Skin epidermis (tissue), 12 donors: ENCODE data around the gene CFAP70.
"Not testable (repeated sequence)": the region's sequence is repeated elsewhere in the genome, so short reads cannot be mapped to it uniquely, and the experiment has no call there.

Experiments used
- H3K27ac ChIP-seq, 21 experiments: fragments of 200-600 bp; sonication (generic) in 11 of 21; one replicate each; pipeline ENCODE4 v1.5.0; 2020; ENCODE audit warnings: mild to moderate bottlenecking in 3 of 21, inconsistent platforms in 2 of 21, moderate library complexity in 2 of 21
- H3K4me3 ChIP-seq, 7 experiments: fragments of 200-600 bp; sonication (generic) in 2 of 7; one replicate each; pipeline ENCODE4 v1.5.0; 2020; ENCODE audit warnings: inconsistent platforms in 2 of 7, mild to moderate bottlenecking in 2 of 7, moderate library complexity in 1 of 7

Gene CFAP70

DNA sequence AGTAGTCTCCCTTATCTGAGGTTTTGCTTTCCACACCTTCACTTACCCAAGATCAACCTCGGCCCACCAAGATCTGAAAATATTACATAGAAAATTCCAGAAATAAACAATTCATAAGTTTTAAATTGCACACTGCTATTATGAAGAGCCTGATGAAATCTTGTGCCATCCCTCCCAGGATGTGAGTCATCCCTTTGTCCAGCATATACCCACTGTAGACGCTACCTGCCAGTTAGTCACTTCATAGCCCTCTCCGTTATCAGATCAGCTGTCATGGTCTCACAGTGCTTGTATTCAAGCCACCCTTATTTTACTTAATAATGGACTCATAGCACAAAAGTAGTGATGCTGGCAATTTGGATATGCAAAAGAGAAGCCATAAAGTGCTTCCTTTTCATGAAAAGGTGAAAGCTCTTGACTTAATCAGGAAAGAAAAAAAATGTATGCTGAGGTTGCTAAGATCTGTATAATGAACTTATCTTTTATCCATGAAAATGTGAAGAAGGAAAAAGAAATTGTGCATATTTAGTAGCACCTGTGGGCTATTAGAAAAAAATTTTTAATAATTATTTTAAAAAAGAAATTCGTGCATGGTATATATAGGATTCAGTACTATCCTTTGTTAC is 96.4 kb downstream of the CFAP70 start:
- Histone ChIP-seq H3K4me3 (no peak overlapping the region), H3K27ac (no peak overlapping the region)

GRCh38 chr10:73261362-73261995 is 97.2 kb downstream of the CFAP70 start:
- Histone ChIP-seq H3K27ac (no peak overlapping the region), H3K4me3 (no peak overlapping the region)

DNA sequence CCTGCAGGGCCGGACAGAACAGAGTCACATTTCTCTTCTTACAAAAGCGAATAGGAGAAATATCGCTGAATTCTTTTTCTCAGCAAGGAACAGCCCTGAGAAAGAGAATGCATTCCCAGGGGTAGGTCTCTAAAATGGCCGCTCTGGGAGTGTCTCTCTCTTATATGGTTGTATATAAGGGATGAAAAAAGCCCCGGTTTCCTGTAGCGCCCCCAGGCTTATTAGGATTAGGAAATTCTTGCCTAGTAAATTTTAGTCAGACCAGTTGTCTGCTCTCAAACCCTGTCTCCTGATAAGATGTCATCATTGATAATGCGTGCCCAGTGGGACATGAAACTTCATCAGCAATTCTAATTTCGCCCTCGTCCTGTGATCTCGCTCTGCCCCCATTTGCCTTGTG is 100.1 kb downstream of the CFAP70 start:
- not testable (repeated sequence) for H3K27ac ChIP-seq, H3K4me3 ChIP-seq

DNA sequence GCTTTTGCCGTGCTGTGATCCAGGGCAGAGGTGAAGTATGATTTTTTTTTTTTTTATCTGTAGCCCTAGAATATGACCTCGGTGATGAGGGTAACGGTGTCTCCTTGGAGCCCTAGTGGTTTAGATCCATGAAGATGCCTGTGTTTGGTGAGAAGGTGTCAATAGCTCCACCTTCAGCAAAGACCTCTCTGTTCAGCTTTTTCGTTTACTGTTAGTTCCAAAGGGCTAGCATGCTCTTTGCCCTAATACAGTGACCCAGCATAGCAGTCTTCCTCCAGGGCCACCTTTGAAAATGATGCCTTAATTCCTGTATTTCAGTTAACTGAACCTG is 105.5 kb downstream of the CFAP70 start:
- H3K27ac ChIP-seq = peak overlapping the region; percentile 42 to 97 (median 92)
- H3K4me3 ChIP-seq = peak overlapping the region; percentile 58 to 89 (median 71)

DNA sequence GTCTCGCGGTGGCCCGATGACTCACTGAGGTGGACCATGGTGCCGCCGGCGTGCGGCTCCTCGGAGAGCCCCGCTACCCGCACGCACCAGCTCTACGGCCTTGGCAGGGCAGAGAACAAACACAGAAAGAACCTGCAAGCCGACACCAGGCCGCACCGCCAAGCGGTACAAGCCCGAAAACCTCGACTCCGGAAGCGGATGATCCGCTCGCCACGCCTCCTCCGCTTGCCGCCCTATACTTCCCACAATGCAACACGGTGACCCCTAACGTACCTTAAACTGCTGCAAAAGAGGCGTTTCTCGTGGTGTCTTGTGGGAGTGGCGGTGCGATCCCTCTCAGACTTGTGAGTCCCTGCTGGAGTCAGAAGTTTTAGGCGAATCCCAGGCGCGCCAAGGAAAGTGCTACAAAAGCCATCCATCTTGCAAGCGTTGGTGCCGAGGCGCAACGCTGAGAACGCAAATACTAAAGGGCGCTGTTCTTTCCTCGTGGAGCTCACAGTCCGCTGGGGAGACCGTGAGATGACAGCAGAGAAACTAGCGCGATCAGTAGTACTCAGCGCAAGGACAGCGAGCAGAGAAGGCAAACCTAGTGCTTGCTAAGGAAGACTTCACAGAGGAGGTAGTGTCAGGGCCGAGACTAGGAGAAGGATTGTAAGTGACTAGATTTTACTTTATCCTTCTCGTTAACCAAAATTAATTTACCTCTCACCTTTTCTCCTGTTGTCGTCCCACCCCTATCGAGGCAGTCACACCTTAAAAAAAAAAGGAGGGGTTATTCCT is 106.0 kb downstream of the CFAP70 start, which contains the start of gene MRPS16:
TSS of gene MRPS16 (minus strand) at position 200 of the 780 bp plus-strand sequence. CDS start at position 38, 162 bp downstream.
- H3K4me3 ChIP-seq = peak within 1 kb of the TSS; percentile 58 to 89 (median 71)
- H3K27ac ChIP-seq = peak within 1 kb of the TSS; percentile 51 to 97 (median 92)

GRCh38 chr10:73251683-73252444 is 106.8 kb downstream of the CFAP70 start:
- H3K27ac ChIP-seq = peak overlapping the region; percentile 51 to 97 (median 92)

GRCh38 chr10:73248259-73248724 is 110.4 kb downstream of the CFAP70 start:
- Histone ChIP-seq H3K4me3 (no peak overlapping the region), H3K27ac (peak overlapping the region in 8 of 21 experiments; percentile 71 to 92 (median 85))

More at GRCh38 chr10:73251683-73252444, 106.8 kb downstream of the CFAP70 start:
- H3K4me3 ChIP-seq = peak overlapping the region; percentile 58 to 89 (median 71)

DNA sequence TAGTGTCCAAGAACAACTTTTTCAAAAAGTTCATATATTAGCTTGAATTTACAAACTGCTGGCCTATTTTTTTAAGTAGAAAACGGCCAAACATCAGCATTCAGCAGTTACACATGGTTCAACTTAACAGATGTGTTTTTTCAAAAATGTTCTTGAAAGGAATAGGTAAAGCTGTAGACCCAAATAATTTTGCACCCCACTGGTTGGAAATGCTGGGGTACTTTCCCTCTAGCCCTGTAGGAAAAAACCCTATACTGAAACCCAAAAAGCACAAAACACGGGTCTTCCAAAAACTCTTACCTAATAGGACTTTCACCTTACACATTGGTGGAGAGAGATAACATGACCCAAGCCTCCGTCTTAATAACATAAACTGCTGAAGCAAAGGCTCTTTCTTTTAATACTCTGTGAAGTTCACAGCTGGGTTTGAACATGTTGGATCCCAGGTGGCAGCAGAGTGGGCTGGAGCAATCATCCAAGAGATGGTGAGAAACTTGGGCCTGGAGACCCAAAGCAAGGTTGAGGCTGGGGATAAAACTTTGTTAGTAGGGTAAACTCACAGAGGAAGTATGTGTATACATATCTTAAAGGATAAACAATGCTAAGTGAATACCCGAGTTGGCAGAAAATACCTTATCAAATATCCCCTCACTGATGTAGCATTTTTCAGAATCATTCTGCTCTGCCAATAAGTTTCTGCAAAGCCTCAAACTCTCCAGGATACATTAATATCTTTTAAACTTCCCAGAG is 111.0 kb downstream of the CFAP70 start:
- H3K27ac ChIP-seq = peak overlapping the region in 18 of 21 experiments; percentile 63 to 92 (median 83)
- peak overlapping the region in 6 of 7 experiments; percentile 55 to 85 (median 74) for H3K4me3 ChIP-seq

DNA sequence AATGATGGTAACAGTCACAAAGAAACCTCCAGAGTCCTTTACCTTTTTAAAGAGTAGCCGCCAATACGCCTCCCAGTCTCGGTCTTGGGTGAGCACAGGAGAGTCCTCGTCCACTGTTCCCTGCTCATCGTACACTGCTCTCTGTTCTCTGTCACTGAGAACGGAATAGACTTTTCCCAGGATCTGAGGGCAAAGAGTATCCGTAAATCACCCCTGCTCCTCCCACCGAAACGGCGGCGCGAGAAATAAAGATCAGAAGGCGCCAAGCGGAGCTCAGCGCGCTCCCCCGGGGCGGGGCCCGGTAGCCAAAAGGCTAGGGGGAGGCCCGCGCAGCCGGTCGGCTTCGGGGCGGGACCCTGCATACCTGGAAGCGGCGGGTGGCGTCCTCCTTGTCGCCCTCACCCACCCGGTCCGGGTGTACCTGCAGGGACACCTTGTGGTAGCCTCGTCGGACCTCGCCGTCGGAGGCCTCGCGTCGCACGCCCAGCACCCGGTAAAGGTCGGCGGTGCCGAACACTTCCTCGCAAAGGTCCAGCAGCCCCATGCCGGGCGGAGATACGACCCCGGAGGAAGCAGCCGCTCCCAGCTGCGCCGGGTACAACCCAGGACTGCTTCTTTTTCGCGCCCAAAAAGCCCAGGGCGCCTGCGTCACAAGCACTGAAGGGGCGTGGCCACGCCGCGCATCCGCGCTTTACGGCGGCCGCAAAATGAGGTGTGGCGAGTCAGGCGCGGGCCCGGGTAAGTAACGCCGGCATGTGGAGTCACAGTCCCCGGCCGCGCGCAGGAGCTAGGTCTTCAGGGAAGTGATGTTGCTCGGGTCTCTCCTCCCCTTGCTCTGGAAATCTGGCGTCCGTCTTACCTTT is 111.8 kb downstream of the CFAP70 start, which contains the start of gene DNAJC9:
TSS of gene DNAJC9 (minus strand) at position 610 of the 863 bp plus-strand sequence. CDS start at position 544, 66 bp downstream.
- Histone ChIP-seq H3K4me3 (peak within 1 kb of the TSS; percentile 55 to 85 (median 74)), H3K27ac (peak within 1 kb of the TSS in 20 of 21 experiments; percentile 32 to 92 (median 82))

DNA sequence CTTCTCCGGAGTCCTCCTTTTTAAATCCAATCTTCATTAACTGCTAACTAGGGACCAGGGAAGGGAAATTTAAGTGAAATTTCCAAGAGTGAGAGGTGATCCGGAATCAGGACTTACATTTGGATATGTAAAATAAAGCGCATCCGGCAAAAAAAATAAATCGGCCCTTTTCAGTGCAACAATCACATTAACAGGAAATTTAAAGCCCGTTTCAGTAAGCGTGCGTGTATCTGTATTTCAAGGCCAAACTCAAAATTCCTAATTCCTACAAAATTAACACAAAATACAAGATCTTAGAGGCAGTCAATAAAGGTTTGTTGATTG is 112.4 kb downstream of the CFAP70 start:
- Histone ChIP-seq H3K4me3 (peak overlapping the region; percentile 55 to 85 (median 74)), H3K27ac (peak overlapping the region in 19 of 21 experiments; percentile 32 to 92 (median 83))

GRCh38 chr10:73244866-73245477 is 113.7 kb downstream of the CFAP70 start:
- peak overlapping the region in 1 of 7 experiments; percentile 85 for H3K4me3 ChIP-seq
- peak overlapping the region in 1 of 21 experiments; percentile 69 for H3K27ac ChIP-seq

GRCh38 chr10:73239908-73240307 is 118.8 kb downstream of the CFAP70 start:
- Histone ChIP-seq H3K4me3 (no peak overlapping the region), H3K27ac (no peak overlapping the region)

DNA sequence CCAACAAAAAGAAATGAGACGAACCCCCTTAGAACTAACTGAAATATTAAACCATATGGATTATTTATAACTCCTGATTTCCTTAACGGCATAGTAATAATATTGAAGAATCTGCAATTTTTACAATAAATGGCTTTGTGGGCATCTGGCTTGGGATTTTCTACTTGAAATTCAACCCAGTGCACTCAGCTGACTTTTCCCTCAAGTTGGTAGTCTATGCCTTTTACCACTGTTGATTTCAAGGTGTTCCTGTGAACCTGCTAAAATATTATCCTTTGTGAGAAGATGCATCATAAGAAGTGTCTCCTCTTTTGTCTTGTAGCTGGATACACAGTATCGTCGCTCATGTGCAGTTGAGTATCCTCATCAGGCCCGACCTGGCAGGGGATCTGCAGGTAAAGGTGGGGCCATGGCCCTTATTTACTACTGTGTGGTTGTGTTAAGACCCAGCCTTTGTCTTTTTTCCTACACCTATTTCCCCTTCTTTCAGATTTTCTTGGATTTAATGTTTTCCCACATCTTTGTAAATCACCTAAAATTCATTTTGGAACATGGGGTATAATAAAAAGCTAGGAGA is 119.6 kb downstream of the CFAP70 start:
- Histone ChIP-seq H3K4me3 (no peak overlapping the region), H3K27ac (no peak overlapping the region)

GRCh38 chr10:73234695-73235094 is 124.0 kb downstream of the CFAP70 start:
- Histone ChIP-seq H3K4me3 (no peak overlapping the region), H3K27ac (no peak overlapping the region)

GRCh38 chr10:73233883-73234282 is 124.8 kb downstream of the CFAP70 start:
- H3K4me3 ChIP-seq = no peak overlapping the region
- H3K27ac ChIP-seq = no peak overlapping the region

DNA sequence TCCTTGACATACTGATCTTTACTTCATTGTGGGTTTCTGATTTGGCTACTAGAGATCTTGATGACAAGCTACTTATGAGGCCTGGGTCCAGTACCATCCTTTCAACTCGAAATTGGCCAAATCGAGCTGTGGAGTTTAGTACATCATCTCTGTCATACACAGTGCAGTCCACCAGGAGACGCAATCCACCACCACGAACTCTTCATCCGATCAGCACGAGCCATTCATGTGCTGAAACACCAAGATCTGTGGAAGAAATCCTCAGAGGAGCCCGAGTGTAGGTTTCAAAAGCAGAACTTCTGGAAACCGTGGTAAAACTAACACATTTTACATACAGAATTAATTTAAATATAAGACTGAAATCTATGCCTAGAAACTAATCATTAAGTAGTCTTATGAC is 125.8 kb downstream of the CFAP70 start:
- no peak overlapping the region for H3K27ac ChIP-seq

GRCh38 chr10:73229567-73229966 is 129.1 kb downstream of the CFAP70 start:
- Histone ChIP-seq H3K4me3 (no peak overlapping the region), H3K27ac (no peak overlapping the region)

More for the DNA sequence above, 125.8 kb downstream of the CFAP70 start:
- no peak overlapping the region for H3K4me3 ChIP-seq
